ENCODE results near the gene FBXO33. TPM values are rescaled to one million over a fixed set of nuclear protein-coding genes. Genes with fewer than 3 reads are reported as not detected.
"Not testable (repeated sequence)": the region's sequence is repeated elsewhere in the genome, so short reads cannot be mapped to it uniquely, and the experiment has no call there.

Gene FBXO33
- total and polyA plus RNA-seq, 8 donors = 3.4 to 30.1 (median 6.9) TPM

GRCh38 chr14:39367387-39367751 lies 64.9 kb downstream of the FBXO33 start:
- Histone ChIP-seq H3K9me3 (peaks cover 0 to 20% (median 15%) of the 10 kb centered on the region in 4 donors), H3K36me3 (peaks cover 0 to 39% (median 24%) of the 10 kb centered on the region in 4 donors), H3K27me3 (no peaks in the 10 kb centered on the region), H3K27ac (no peak overlapping the region), H3K4me3 (no peak overlapping the region), H3K4me1 (peaks cover 0 to 11% (median 0%) of the 10 kb centered on the region in 4 donors)
- 80 to 100% (median 82%) methylated on average over 2 of the region's 2 CpGs for WGBS, 5 donors
- DNase-seq = no peak
- intact Hi-C loops (cut with DNase I; ENCODE audit: low total_unique reads) = no loop called here
- TF ChIP-seq POLR2AphosphoS5 (IDR thresholded peaks at IDR 0.05) = no peak
- TF ChIP-seq, protein P1, sequence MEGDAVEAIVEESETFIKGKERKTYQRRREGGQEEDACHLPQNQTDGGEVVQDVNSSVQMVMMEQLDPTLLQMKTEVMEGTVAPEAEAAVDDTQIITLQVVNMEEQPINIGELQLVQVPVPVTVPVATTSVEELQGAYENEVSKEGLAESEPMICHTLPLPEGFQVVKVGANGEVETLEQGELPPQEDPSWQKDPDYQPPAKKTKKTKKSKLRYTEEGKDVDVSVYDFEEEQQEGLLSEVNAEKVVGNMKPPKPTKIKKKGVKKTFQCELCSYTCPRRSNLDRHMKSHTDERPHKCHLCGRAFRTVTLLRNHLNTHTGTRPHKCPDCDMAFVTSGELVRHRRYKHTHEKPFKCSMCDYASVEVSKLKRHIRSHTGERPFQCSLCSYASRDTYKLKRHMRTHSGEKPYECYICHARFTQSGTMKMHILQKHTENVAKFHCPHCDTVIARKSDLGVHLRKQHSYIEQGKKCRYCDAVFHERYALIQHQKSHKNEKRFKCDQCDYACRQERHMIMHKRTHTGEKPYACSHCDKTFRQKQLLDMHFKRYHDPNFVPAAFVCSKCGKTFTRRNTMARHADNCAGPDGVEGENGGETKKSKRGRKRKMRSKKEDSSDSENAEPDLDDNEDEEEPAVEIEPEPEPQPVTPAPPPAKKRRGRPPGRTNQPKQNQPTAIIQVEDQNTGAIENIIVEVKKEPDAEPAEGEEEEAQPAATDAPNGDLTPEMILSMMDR (IDR thresholded peaks at IDR 0.05) = no peak
- no peak for TF ChIP-seq EP300 (IDR thresholded peaks at IDR 0.05)
- no peak for TF ChIP-seq POLR2A (IDR thresholded peaks at IDR 0.05)

DNA sequence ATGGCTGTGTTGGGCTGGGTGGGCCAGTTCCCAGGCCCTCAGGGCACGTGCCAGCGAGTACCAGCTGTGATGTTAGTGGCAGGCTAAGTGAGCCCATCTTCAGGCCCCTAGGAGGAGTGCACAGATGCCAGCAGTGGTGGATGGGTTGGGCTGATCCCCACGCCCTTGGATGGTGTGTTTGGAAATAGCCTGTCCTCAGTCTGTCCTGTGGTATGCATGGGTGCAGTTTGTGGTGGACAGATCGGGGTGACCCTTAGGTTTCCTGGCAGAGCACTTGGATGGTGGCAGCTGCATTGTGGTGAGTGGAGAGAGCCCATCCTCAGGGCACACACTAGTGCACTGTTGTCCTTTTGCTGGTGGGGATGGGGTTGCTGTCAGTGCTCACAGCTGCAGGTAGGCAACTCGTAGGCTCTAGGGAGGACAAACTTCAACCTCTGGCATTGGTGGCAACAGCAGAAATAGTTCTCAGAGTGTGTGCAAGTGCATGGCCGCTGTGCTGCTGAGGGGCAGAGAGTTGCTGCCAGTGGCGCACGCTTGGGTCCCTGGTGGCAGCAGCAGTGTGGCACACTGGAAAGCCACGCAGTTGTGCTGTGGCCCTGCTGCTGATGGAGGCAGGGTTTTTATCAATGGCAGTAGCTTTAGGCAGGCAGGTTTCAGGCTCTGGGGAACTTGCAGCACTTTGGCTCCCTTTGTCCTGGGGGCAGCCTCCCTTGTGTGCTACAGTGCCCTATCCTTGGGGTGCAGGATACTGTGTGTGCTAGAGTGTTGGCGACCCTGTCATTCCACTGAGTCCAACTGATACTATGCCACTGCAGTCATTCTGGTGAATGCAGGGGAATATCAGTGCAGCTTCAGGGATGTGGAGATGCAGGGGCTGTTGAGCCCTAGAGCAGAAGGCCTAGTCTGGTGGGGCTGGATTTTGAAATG lies 65.5 kb downstream of the FBXO33 start:
- DNase-seq = no peak
- Histone ChIP-seq H3K4me1 (peaks cover 0 to 11% (median 0%) of the 10 kb centered on the region in 4 donors), H3K27ac (no peak overlapping the region), H3K27me3 (no peaks in the 10 kb centered on the region), H3K4me3 (no peak overlapping the region), H3K36me3 (peaks cover 0 to 39% (median 27%) of the 10 kb centered on the region in 4 donors), H3K9me3 (peaks cover 0 to 20% (median 15%) of the 10 kb centered on the region in 4 donors)
- no peak for TF ChIP-seq EP300 (IDR thresholded peaks at IDR 0.05)
- intact Hi-C loops (cut with DNase I; ENCODE audit: low total_unique reads) = no loop called here
- 80 to 97% (median 93%) methylated on average over 6 to 10 of the region's 10 CpGs for WGBS, 5 donors

GRCh38 chr14:39365354-39365753 lies 66.9 kb downstream of the FBXO33 start:
- Histone ChIP-seq H3K36me3 (peaks cover 0 to 45% (median 19%) of the 10 kb centered on the region in 4 donors), H3K4me1 (peaks cover 0 to 11% (median 0%) of the 10 kb centered on the region in 4 donors), H3K27me3 (no peaks in the 10 kb centered on the region), H3K4me3 (no peak overlapping the region), H3K9me3 (peaks cover 0 to 20% (median 15%) of the 10 kb centered on the region in 4 donors), H3K27ac (no peak overlapping the region)
- WGBS, 5 donors = 94 to 100% (median 100%) methylated on average over 1 of the region's 1 CpG
- no peak for DNase-seq
- intact Hi-C loops (cut with DNase I; ENCODE audit: low total_unique reads) = no loop called here
- TF ChIP-seq POLR2AphosphoS5 (IDR thresholded peaks at IDR 0.05) = no peak

- peaks cover 0 to 20% (median 15%) of the 10 kb centered on the region in 4 donors for H3K9me3 ChIP-seq
- TF ChIP-seq, protein P1 (IDR thresholded peaks at IDR 0.05) = no peak
- TF ChIP-seq EP300 (IDR thresholded peaks at IDR 0.05) = no peak
- TF ChIP-seq POLR2AphosphoS5 (IDR thresholded peaks at IDR 0.05) = no peak
- TF ChIP-seq POLR2A (IDR thresholded peaks at IDR 0.05) = no peak
- peaks cover 0 to 11% (median 0%) of the 10 kb centered on the region in 4 donors for H3K4me1 ChIP-seq
- no peak overlapping the region for H3K27ac ChIP-seq
- H3K4me3 ChIP-seq = no peak overlapping the region
- intact Hi-C loops (cut with DNase I; ENCODE audit: low total_unique reads) = no loop called here
- no peaks in the 10 kb centered on the region for H3K27me3 ChIP-seq
- DNase-seq = no peak
- WGBS, 5 donors = 94 to 100% (median 98%) methylated on average over 1 of the region's 1 CpG
- H3K36me3 ChIP-seq = peaks cover 0 to 48% (median 17%) of the 10 kb centered on the region in 4 donors
Measured at GRCh38 chr14:39364509-39364908, 67.7 kb downstream of the FBXO33 start.

DNA sequence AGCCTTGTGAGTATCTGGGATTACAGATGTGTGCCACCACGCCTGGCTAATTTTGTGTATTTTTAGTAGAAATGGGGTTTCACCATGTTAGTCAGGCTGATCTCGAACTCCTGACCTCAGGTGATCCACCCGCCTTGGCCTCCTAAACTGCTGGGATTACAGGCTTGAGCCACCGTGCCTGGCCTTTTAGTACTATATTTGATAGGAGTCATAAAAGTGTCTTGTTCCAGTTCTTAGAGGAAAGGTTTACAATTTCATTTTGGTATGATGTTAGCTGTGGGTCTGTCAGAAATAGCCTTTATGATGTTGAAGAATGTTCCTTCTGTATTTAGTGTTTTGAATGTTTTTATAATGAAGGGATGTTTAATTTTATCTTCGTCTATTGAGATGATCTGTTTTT lies 70.7 kb downstream of the FBXO33 start:
- WGBS, 5 donors = 86 to 95% (median 91%) methylated on average over 5 of the region's 5 CpGs
- H3K4me3 ChIP-seq; H3K4me1 ChIP-seq; intact Hi-C loops (cut with DNase I; ENCODE audit: low total_unique reads); H3K27ac ChIP-seq; DNase-seq; H3K27me3 ChIP-seq: not testable (repeated sequence)
- peaks cover 3 to 60% (median 21%) of the 10 kb centered on the region in 4 donors for H3K36me3 ChIP-seq
- H3K9me3 ChIP-seq = peaks cover 0 to 20% (median 15%) of the 10 kb centered on the region in 4 donors

DNA sequence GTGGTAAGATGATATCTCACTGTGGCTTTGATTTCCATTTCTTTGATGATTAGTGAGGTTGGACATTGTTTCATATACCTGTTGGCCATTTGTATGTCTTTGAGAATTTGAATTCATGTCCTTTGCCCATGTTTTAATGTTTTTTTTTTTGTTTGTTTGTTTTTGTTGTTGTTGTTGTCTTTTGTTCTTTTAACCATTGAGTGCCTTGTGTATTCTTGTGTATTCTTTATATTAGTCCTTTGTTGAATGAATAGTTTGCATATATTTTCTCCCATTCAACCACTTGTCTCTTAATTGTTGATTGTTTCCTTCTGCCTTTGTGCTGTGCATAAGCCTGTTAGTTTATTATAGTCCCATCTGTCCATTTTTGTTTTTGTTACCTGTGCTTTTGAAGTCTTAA lies 71.9 kb downstream of the FBXO33 start:
- H3K9me3 ChIP-seq = peaks cover 0 to 19% (median 15%) of the 10 kb centered on the region in 4 donors
- peaks cover 3 to 60% (median 21%) of the 10 kb centered on the region in 4 donors for H3K36me3 ChIP-seq
- no peak overlapping the region for H3K27ac ChIP-seq
- intact Hi-C loops (cut with DNase I; ENCODE audit: low total_unique reads) = no loop called here
- no peak for DNase-seq
- no peaks in the 10 kb centered on the region for H3K4me1 ChIP-seq
- no peak overlapping the region for H3K4me3 ChIP-seq
- no peaks in the 10 kb centered on the region for H3K27me3 ChIP-seq
- no peak for TF ChIP-seq POLR2AphosphoS5 (IDR thresholded peaks at IDR 0.05)
- no peak for TF ChIP-seq EP300 (IDR thresholded peaks at IDR 0.05)
- TF ChIP-seq, protein P1 (IDR thresholded peaks at IDR 0.05) = no peak
- TF ChIP-seq POLR2A (IDR thresholded peaks at IDR 0.05) = no peak

- H3K27ac ChIP-seq; H3K27me3 ChIP-seq; H3K4me3 ChIP-seq; DNase-seq; intact Hi-C loops (cut with DNase I; ENCODE audit: low total_unique reads); H3K4me1 ChIP-seq; H3K9me3 ChIP-seq: not testable (repeated sequence)
- H3K36me3 ChIP-seq = peaks cover 3 to 48% (median 16%) of the 10 kb centered on the region in 4 donors
- 89 to 100% (median 93%) methylated on average over 7 to 10 of the region's 10 CpGs for WGBS, 5 donors
Measured at GRCh38 chr14:39359069-39359468, 73.2 kb downstream of the FBXO33 start.
